ENCODE results near the gene SCGB1A1. TPM values are rescaled to one million over a fixed set of nuclear protein-coding genes. Genes with fewer than 3 reads are reported as not detected.
A peak's percentile ranks its signal among the peaks of the same experiment; 100 is the strongest.

The SCGB1A1 gene
- total RNA-seq, 1 donor from 2014 or later: not detected

DNA sequence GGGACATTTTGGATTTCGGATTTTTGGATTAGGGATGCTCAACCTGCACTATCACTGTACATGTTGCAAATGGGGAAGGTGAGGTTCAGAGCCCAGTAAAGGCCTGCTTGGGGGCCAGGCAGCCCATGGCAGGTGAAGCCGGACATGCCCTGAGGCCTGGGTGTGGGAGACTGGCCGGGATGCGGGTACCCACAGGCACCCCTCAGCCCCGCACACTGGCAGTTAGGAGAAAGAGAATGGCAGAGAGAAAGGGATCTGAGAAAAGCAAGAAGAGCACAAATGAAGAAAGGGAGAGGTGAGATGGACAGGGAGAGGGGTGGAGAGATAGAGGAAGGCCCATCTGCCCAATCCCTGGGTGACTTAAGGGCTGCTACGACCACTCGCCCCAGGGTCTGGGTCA, 52.8 kb downstream of the SCGB1A1 start:
- H3K4me1 ChIP-seq: no peaks in the 10 kb centered on the region
- no peak overlapping the region for H3K4me2 ChIP-seq
- no peak overlapping the region for H3K4me3 ChIP-seq
- H3K27me3 ChIP-seq: no peaks in the 10 kb centered on the region
- no peak for DNase-seq (ENCODE audit: low spot score)
- H2AFZ ChIP-seq (replicated peaks): no peak overlapping the region
- H3K9me3 ChIP-seq (ENCODE audit: low read depth): no peaks in the 10 kb centered on the region
- no peak overlapping the region for H3K27ac ChIP-seq
- TF ChIP-seq, protein P1, sequence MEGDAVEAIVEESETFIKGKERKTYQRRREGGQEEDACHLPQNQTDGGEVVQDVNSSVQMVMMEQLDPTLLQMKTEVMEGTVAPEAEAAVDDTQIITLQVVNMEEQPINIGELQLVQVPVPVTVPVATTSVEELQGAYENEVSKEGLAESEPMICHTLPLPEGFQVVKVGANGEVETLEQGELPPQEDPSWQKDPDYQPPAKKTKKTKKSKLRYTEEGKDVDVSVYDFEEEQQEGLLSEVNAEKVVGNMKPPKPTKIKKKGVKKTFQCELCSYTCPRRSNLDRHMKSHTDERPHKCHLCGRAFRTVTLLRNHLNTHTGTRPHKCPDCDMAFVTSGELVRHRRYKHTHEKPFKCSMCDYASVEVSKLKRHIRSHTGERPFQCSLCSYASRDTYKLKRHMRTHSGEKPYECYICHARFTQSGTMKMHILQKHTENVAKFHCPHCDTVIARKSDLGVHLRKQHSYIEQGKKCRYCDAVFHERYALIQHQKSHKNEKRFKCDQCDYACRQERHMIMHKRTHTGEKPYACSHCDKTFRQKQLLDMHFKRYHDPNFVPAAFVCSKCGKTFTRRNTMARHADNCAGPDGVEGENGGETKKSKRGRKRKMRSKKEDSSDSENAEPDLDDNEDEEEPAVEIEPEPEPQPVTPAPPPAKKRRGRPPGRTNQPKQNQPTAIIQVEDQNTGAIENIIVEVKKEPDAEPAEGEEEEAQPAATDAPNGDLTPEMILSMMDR (IDR thresholded peaks at IDR 0.05): no peak
- TF ChIP-seq EZH2phosphoT487 (IDR thresholded peaks at IDR 0.05) (no peak), EZH2 (IDR thresholded peaks at IDR 0.05) (no peak)
- H3K9ac ChIP-seq: no peak overlapping the region
- peaks cover 11% of the 10 kb centered on the region for H3K4me1 Mint-ChIP-seq
- no peaks in the 10 kb centered on the region for H3F3A ChIP-seq (ENCODE audit: low read depth)
- H3K4me3 Mint-ChIP-seq: no peak overlapping the region
- no peaks in the 10 kb centered on the region for H3K9me3 Mint-ChIP-seq
- no peak overlapping the region for H3K27ac Mint-ChIP-seq
- no peaks in the 10 kb centered on the region for H4K20me1 ChIP-seq (ENCODE audit: low read depth)
- H3K27me3 Mint-ChIP-seq (ENCODE audit: insufficient read depth, low read depth): peaks cover 6% of the 10 kb centered on the region
- no peaks in the 10 kb centered on the region for H3K36me3 ChIP-seq
- no peaks in the 10 kb centered on the region for H3K79me2 ChIP-seq (ENCODE audit: low read depth)
- H3K36me3 Mint-ChIP-seq: no peaks in the 10 kb centered on the region

DNA sequence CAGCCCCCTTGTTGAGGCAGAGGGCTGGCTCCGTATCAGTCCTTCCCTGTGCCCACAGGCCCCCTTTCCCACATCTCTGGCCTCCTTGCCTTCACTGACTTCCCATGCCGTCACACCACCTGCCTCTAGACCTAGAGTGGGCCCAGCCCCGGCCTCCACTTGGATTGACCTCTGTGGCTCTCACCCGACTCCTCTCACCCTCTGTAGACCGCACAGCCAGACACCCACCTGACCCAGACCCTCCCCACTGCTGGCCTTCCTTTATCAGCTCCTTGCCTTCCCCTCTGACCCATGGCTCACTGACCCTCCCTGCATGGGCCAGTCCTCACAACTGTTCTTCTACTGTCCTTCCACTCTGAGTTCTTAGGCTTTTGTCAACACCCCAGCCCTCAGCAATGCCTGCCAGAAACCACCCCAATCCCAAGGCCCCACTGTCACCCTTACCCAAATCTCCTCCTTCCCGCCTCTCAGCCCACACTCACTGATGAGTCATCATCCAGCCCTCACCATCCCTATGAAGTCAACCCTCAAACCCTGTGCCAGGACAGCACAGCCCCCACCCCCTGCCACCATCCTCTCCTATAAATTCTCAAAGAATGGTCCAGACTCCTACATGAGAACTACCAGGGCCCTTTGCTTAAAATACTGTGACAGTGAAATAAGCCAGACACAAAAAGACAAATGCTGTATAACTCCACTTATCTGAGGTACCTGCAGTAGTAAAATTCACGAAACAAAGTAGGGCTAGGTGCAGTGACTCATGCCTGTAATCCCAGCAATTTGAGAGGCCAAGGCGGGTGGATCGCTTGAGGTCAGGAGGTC, 53.4 kb downstream of the SCGB1A1 start:
- TF ChIP-seq, protein P1 (IDR thresholded peaks at IDR 0.05): no peak
- no peak for TF ChIP-seq EZH2phosphoT487 (IDR thresholded peaks at IDR 0.05)
- TF ChIP-seq EZH2 (IDR thresholded peaks at IDR 0.05): no peak
- no peak overlapping the region for H2AFZ ChIP-seq (replicated peaks)
- no peak overlapping the region for H3K4me3 ChIP-seq
- H3K27me3 Mint-ChIP-seq (ENCODE audit: insufficient read depth, low read depth): peaks cover 6% of the 10 kb centered on the region
- no peaks in the 10 kb centered on the region for H3K36me3 Mint-ChIP-seq
- H3K36me3 ChIP-seq: no peaks in the 10 kb centered on the region
- H3K4me3 Mint-ChIP-seq: no peak overlapping the region
- H3K4me2 ChIP-seq: no peak overlapping the region
- no peaks in the 10 kb centered on the region for H3K27me3 ChIP-seq
- H3K4me1 ChIP-seq: no peaks in the 10 kb centered on the region
- H4K20me1 ChIP-seq (ENCODE audit: low read depth): no peaks in the 10 kb centered on the region
- no peaks in the 10 kb centered on the region for H3F3A ChIP-seq (ENCODE audit: low read depth)
- H3K4me1 Mint-ChIP-seq: peaks cover 11% of the 10 kb centered on the region
- H3K27ac Mint-ChIP-seq: peak overlapping the region; percentile 49
- no peaks in the 10 kb centered on the region for H3K9me3 ChIP-seq (ENCODE audit: low read depth)
- no peak overlapping the region for H3K27ac ChIP-seq
- no peak overlapping the region for H3K9ac ChIP-seq
- no peaks in the 10 kb centered on the region for H3K79me2 ChIP-seq (ENCODE audit: low read depth)
- no peaks in the 10 kb centered on the region for H3K9me3 Mint-ChIP-seq
- no peak for DNase-seq (ENCODE audit: low spot score)

Other genes with a start within 250 kb of the SCGB1A1 start
- not detected in 2 replicates for gene SCGB1D1, start 228.8 kb upstream of the SCGB1A1 start, total RNA-seq (ENCODE audit: low replicate concordance)
- not detected in 2 replicates for gene SCGB2A1, start 210.4 kb upstream of the SCGB1A1 start, total RNA-seq (ENCODE audit: low replicate concordance)
- gene SCGB1D2, start 176.8 kb upstream of the SCGB1A1 start, total RNA-seq (ENCODE audit: low replicate concordance): not detected in 2 replicates
- gene SCGB2A2, start 148.9 kb upstream of the SCGB1A1 start, total RNA-seq (ENCODE audit: low replicate concordance): not detected in 2 replicates
- not detected in 2 replicates for gene SCGB1D4, start 120.0 kb upstream of the SCGB1A1 start, total RNA-seq (ENCODE audit: low replicate concordance)
- gene ASRGL1, start 81.6 kb upstream of the SCGB1A1 start, total RNA-seq (ENCODE audit: low replicate concordance): 44.5 and 56.8 TPM in 2 replicates
- gene AHNAK, start 127.8 kb downstream of the SCGB1A1 start, total RNA-seq (ENCODE audit: low replicate concordance): 14.9 and 15.0 TPM in 2 replicates
- 2,358 and 3,183 TPM in 2 replicates for gene EEF1G, start 154.9 kb downstream of the SCGB1A1 start, total RNA-seq (ENCODE audit: low replicate concordance)
- 4.8 and 23.1 TPM in 2 replicates for gene TUT1, start 172.5 kb downstream of the SCGB1A1 start, total RNA-seq (ENCODE audit: low replicate concordance)
- gene MTA2, start 182.8 kb downstream of the SCGB1A1 start, total RNA-seq (ENCODE audit: low replicate concordance): 108 and 135 TPM in 2 replicates
- gene EML3, start 193.7 kb downstream of the SCGB1A1 start, total RNA-seq (ENCODE audit: low replicate concordance): 4.0 and 26.6 TPM in 2 replicates
- gene ROM1, start 194.2 kb downstream of the SCGB1A1 start, total RNA-seq (ENCODE audit: low replicate concordance): 2.2 TPM in 1 of 2 replicates, not detected in the other
- 21.2 and 44.0 TPM in 2 replicates for gene B3GAT3, start 203.0 kb downstream of the SCGB1A1 start, total RNA-seq (ENCODE audit: low replicate concordance)
- gene GANAB, start 227.6 kb downstream of the SCGB1A1 start, total RNA-seq (ENCODE audit: low replicate concordance): 202 and 292 TPM in 2 replicates
- 7.8 and 21.3 TPM in 2 replicates for gene INTS5, start 234.3 kb downstream of the SCGB1A1 start, total RNA-seq (ENCODE audit: low replicate concordance)
- gene C11orf98, start 246.2 kb downstream of the SCGB1A1 start, total RNA-seq (ENCODE audit: low replicate concordance): 51.5 and 73.3 TPM in 2 replicates
- 4.3 and 6.7 TPM in 2 replicates for gene CSKMT, start 246.3 kb downstream of the SCGB1A1 start, total RNA-seq (ENCODE audit: low replicate concordance)